Measurements from ENCODE around the gene NECTIN3.

Gene NECTIN3

DNA sequence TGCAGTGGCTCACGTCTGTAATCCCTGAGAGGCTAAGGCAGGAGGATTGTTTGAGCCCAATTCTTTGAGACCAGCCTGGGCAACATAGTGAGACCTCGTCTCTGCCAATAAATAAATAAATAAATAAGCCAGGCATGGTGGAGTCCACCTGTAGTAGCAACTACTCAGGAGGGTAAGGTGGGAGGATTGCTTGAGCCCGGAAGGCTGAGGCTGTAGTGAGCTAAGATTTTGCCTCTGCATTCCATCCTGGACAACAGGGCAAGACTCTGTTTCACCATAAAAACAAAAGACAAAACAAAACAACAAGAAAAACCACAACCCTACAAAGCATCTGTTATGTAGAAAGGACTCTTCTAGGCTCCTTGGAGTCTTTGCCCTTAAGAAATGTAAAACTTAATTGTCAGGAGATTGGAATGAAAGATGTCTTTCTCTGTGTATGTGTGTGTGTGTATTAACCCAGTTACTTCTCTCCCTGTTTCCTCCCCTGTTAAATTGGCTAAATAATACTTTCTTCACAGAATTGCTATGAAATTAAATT, 9.5 kb downstream of the NECTIN3 start:
- H3K4me1 ChIP-seq (ENCODE audit: control insufficient read depth, insufficient read depth, low read length), result no peaks in the 10 kb centered on the region
- H3K4me3 ChIP-seq (ENCODE audit: low read length in 2 of 2), result no peak overlapping the region
- H3K36me3 ChIP-seq (ENCODE audit: control insufficient read depth in 2 of 2, insufficient read depth in 2 of 2, low read length in 2 of 2), result no peaks in the 10 kb centered on the region
- no peak overlapping the region for H3K27ac ChIP-seq (ENCODE audit: low read length)
- no peaks in the 10 kb centered on the region for H3K27me3 ChIP-seq (ENCODE audit: control insufficient read depth in 1 of 2, insufficient read depth in 2 of 2, low read length in 2 of 2)
- no peak overlapping the region for H3K9ac ChIP-seq (ENCODE audit: low read length in 2 of 2)
- H3K9me3 ChIP-seq (ENCODE audit: control insufficient read depth in 2 of 2, low read length in 2 of 2), result no peaks in the 10 kb centered on the region

DNA sequence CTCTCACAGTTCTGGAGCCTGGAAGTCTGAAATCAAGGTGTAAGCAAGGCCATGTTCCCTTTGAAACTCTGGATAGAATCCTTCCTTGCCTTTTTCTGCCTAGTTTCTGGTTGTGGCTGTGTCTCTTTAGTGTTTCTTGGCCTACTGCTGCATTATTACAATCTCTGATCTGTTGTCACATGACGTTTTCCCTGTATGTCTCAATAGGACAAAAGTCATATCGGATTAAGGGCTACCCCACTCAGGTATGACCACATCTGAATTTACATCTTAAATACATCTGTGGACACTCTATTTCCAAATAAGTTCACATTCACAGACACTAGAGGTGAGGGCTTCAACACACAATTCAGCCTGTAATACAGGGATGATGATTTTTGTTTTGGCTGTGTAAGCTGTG, 13.3 kb downstream of the NECTIN3 start:
- no peaks in the 10 kb centered on the region for H3K4me1 ChIP-seq (ENCODE audit: control insufficient read depth, insufficient read depth, low read length)
- H3K9me3 ChIP-seq (ENCODE audit: control insufficient read depth in 2 of 2, low read length in 2 of 2), result no peaks in the 10 kb centered on the region
- no peak overlapping the region for H3K4me3 ChIP-seq (ENCODE audit: low read length in 2 of 2)
- H3K27me3 ChIP-seq (ENCODE audit: control insufficient read depth in 1 of 2, insufficient read depth in 2 of 2, low read length in 2 of 2), result no peaks in the 10 kb centered on the region
- H3K9ac ChIP-seq (ENCODE audit: low read length in 2 of 2), result no peak overlapping the region
- H3K27ac ChIP-seq (ENCODE audit: low read length), result no peak overlapping the region
- no peaks in the 10 kb centered on the region for H3K36me3 ChIP-seq (ENCODE audit: control insufficient read depth in 2 of 2, insufficient read depth in 2 of 2, low read length in 2 of 2)

DNA sequence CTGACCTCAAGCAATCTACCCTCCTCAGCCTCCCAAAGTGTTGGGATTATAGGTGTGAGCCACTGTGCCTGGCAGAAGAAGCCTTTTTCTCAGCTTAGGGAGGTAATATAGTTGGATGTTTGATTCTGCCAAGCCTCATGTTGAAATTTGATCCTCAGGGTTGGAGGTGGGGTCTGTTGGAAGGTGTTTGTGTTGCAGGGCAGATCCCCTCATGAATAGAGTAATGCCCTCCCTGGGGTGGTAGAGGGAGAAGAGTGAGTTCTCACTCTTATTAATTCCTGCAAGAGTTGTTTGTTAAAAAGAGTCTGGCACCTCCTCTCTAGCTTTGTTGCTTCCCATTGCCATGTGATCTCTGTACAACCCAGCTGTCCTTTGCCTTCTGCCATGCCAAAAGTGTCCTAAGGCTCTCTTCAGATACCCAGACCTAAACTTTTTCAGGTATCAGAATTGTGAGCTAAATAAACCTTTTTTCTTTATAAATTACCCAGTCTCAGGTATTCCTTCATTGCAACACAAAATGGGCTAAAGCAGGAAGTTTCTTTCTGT, 16.4 kb downstream of the NECTIN3 start:
- Histone ChIP-seq H3K27ac (ENCODE audit: low read length) (no peak overlapping the region), H3K4me1 (ENCODE audit: control insufficient read depth, insufficient read depth, low read length) (no peaks in the 10 kb centered on the region), H3K36me3 (ENCODE audit: control insufficient read depth in 2 of 2, insufficient read depth in 2 of 2, low read length in 2 of 2) (no peaks in the 10 kb centered on the region), H3K9ac (ENCODE audit: low read length in 2 of 2) (no peak overlapping the region), H3K9me3 (ENCODE audit: control insufficient read depth in 2 of 2, low read length in 2 of 2) (no peaks in the 10 kb centered on the region), H3K27me3 (ENCODE audit: control insufficient read depth in 1 of 2, insufficient read depth in 2 of 2, low read length in 2 of 2) (no peaks in the 10 kb centered on the region), H3K4me3 (ENCODE audit: low read length in 2 of 2) (no peak overlapping the region)

DNA sequence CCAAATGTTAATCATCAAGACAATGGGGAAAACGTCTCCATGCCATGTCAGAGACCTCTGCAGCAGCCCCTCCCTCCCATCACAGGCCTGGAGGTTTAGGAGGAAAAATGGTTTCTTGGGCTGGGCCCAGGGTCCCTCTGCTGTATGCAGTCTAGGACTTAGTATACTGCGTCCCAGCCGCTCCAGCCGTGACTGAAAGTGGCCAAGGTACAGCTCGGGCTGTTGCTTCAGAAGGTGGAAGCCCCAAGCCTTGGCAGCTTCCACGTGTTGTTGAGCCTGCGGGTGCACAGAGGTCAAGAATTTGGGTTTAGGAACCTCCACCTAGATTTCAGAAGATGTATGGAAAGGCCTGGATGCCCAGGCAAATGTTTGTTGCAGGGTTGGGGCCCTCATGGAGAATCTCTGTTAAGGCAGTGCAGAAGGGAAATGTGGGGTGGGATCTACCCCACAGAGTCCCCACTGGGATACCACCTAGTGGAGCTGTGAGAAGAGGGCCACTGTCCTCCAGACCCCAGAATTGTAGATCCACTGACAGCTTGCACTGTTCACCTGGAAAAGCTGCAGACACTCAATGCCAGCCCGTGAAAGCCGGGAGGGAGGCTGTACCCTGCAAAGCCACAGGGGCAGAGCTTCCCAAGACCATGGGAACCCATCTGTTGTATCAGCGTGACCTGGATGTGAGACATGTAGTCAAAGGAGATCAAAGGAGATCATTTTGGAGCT, 25.0 kb downstream of the NECTIN3 start:
- H3K4me1 ChIP-seq (ENCODE audit: control insufficient read depth, insufficient read depth, low read length), result peaks cover 4% of the 10 kb centered on the region
- H3K9me3 ChIP-seq (ENCODE audit: control insufficient read depth in 2 of 2, low read length in 2 of 2), result no peaks in the 10 kb centered on the region
- H3K4me3 ChIP-seq (ENCODE audit: low read length in 2 of 2), result no peak overlapping the region

DNA sequence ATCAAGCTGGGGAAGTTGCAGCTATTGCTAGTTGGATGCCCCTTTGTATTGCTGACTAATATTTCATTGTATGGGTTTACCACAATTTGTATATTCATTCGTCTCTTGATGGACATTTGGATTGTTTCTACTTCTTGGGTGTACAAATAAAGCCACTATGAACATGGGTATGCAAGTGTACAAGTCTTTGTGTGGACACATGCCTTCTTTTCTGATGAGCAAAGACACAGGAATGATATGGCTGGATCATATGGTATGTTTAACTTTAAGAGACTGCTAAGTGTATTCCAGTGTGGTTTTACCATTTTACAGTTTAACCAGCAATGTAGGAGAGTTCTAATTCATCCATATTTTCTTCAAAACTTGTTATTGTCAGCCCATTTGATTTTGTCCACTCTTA, 32.2 kb downstream of the NECTIN3 start:
- Histone ChIP-seq H3K9ac (ENCODE audit: low read length in 2 of 2) (no peak overlapping the region), H3K4me3 (ENCODE audit: low read length in 2 of 2) (no peak overlapping the region), H3K27ac (ENCODE audit: low read length) (no peak overlapping the region), H3K27me3 (ENCODE audit: control insufficient read depth in 1 of 2, insufficient read depth in 2 of 2, low read length in 2 of 2) (no peaks in the 10 kb centered on the region), H3K36me3 (ENCODE audit: control insufficient read depth in 2 of 2, insufficient read depth in 2 of 2, low read length in 2 of 2) (no peaks in the 10 kb centered on the region), H3K9me3 (ENCODE audit: control insufficient read depth in 2 of 2, low read length in 2 of 2) (no peaks in the 10 kb centered on the region), H3K4me1 (ENCODE audit: control insufficient read depth, insufficient read depth, low read length) (no peaks in the 10 kb centered on the region)

More for the DNA sequence above, 25.0 kb downstream of the NECTIN3 start:
- Histone ChIP-seq H3K27me3 (ENCODE audit: control insufficient read depth in 1 of 2, insufficient read depth in 2 of 2, low read length in 2 of 2) (no peaks in the 10 kb centered on the region), H3K36me3 (ENCODE audit: control insufficient read depth in 2 of 2, insufficient read depth in 2 of 2, low read length in 2 of 2) (no peaks in the 10 kb centered on the region), H3K27ac (ENCODE audit: low read length) (no peak overlapping the region), H3K9ac (ENCODE audit: low read length in 2 of 2) (no peak overlapping the region)

DNA sequence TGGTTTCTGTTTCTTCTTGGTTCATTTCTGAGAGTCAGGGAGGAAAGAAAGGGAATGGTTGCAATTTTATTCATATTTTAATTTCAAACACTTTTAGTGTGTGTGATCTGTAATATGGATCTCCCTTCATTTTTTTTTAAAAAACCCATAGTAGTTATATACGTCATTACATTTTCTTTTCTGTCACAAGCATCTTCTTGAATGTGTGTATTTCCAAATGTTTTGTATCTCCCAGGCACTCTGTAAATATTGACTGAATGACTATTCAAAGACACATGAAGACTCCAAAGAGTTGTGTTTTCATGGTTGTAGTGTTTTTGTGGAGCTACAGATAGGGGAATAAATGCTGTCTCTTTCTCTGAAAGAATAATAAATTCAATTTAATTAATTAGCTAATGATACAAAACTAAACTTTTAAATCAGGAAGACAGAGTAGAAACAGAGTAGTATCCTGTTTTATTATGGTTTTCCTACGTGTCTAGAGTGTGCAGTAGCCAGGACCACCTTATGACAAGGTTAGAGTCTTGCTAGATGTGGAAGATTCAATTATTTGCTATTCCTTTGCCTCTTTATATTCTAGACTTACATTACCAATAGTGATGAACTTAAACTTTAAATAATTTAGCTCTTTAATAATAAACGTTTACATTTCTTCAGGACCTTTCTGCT, 35.5 kb downstream of the NECTIN3 start:
- no peak overlapping the region for H3K4me3 ChIP-seq (ENCODE audit: low read length in 2 of 2)
- no peaks in the 10 kb centered on the region for H3K4me1 ChIP-seq (ENCODE audit: control insufficient read depth, insufficient read depth, low read length)
- H3K36me3 ChIP-seq (ENCODE audit: control insufficient read depth in 2 of 2, insufficient read depth in 2 of 2, low read length in 2 of 2), result no peaks in the 10 kb centered on the region
- H3K9me3 ChIP-seq (ENCODE audit: control insufficient read depth in 2 of 2, low read length in 2 of 2), result no peaks in the 10 kb centered on the region
- H3K9ac ChIP-seq (ENCODE audit: low read length in 2 of 2), result no peak overlapping the region
- no peaks in the 10 kb centered on the region for H3K27me3 ChIP-seq (ENCODE audit: control insufficient read depth in 1 of 2, insufficient read depth in 2 of 2, low read length in 2 of 2)
- H3K27ac ChIP-seq (ENCODE audit: low read length), result no peak overlapping the region

DNA sequence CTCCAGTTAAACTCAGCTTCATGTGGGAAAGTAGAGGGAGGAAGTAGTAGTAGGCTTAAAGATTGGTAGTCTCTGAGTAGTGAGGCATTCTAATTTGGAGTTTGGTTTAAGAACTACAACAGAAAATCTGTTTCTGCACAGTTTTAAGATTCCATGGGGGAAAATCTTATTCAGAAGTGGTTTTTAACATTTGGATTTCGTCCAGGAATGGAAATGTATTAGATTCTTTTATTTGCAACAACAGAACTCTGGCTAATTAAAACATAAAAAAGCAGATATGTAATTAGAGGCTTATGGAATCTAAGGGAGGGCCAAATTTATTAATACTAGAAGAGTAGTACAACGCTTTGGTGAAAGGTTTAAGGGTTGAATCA, 36.0 kb downstream of the NECTIN3 start:
- Histone ChIP-seq H3K27ac (ENCODE audit: low read length) (no peak overlapping the region), H3K4me1 (ENCODE audit: control insufficient read depth, insufficient read depth, low read length) (no peaks in the 10 kb centered on the region), H3K9ac (ENCODE audit: low read length in 2 of 2) (no peak overlapping the region), H3K9me3 (ENCODE audit: control insufficient read depth in 2 of 2, low read length in 2 of 2) (no peaks in the 10 kb centered on the region), H3K4me3 (ENCODE audit: low read length in 2 of 2) (no peak overlapping the region), H3K27me3 (ENCODE audit: control insufficient read depth in 1 of 2, insufficient read depth in 2 of 2, low read length in 2 of 2) (no peaks in the 10 kb centered on the region), H3K36me3 (ENCODE audit: control insufficient read depth in 2 of 2, insufficient read depth in 2 of 2, low read length in 2 of 2) (no peaks in the 10 kb centered on the region)

DNA sequence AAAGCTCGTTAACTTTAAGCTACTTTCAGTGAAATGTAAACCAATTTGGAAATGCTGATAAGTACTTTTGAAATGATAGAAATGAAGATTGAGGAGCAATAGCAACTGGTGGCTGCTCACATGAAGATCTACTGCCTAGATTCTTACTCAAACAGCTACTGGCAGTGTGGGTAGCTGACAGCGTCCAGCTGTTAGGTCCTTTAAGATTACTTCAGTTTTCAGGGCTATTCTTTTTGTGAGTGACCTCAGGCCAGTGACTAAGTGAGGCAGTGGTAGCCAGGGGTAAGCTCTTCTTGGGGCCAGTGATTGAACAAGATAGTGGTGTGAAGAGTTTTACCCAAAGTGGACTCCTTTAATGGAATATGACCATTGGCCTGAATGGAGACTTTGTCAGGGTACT, 41.3 kb downstream of the NECTIN3 start:
- Histone ChIP-seq H3K4me3 (ENCODE audit: low read length in 2 of 2) (no peak overlapping the region), H3K9me3 (ENCODE audit: control insufficient read depth in 2 of 2, low read length in 2 of 2) (no peaks in the 10 kb centered on the region), H3K27ac (ENCODE audit: low read length) (no peak overlapping the region), H3K9ac (ENCODE audit: low read length in 2 of 2) (no peak overlapping the region), H3K27me3 (ENCODE audit: control insufficient read depth in 1 of 2, insufficient read depth in 2 of 2, low read length in 2 of 2) (no peaks in the 10 kb centered on the region), H3K4me1 (ENCODE audit: control insufficient read depth, insufficient read depth, low read length) (no peaks in the 10 kb centered on the region), H3K36me3 (ENCODE audit: control insufficient read depth in 2 of 2, insufficient read depth in 2 of 2, low read length in 2 of 2) (no peaks in the 10 kb centered on the region)

DNA sequence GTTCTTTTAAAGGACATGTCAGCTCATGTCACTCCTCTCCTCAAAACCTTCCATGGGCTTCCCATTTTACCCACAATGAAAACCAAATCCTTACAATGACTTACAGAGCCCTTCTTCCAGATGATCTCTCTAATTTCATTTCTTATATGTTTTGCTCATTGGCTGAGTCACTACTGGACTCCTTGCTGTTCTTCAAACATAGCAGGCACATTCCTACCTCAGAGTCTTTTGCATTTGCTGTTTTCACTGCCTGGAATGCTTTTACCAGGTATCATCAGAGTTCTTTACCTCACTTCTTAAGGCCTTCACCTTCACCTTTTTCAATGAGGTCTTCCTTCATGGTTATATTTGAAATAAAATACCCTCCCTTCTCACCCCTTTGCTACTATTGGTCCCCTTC, 57.3 kb downstream of the NECTIN3 start:
- peaks cover 0 to 11% of the 10 kb centered on the region in 2 donors for H3K36me3 ChIP-seq (ENCODE audit: control insufficient read depth in 2 of 2, insufficient read depth in 2 of 2, low read length in 2 of 2)
- H3K9ac ChIP-seq (ENCODE audit: low read length in 2 of 2), result no peak overlapping the region
- H3K4me3 ChIP-seq (ENCODE audit: low read length in 2 of 2), result no peak overlapping the region
- H3K9me3 ChIP-seq (ENCODE audit: control insufficient read depth in 2 of 2, low read length in 2 of 2), result no peaks in the 10 kb centered on the region
- H3K4me1 ChIP-seq (ENCODE audit: control insufficient read depth, insufficient read depth, low read length), result no peaks in the 10 kb centered on the region
- no peak overlapping the region for H3K27ac ChIP-seq (ENCODE audit: low read length)
- H3K27me3 ChIP-seq (ENCODE audit: control insufficient read depth in 1 of 2, insufficient read depth in 2 of 2, low read length in 2 of 2), result no peaks in the 10 kb centered on the region

DNA sequence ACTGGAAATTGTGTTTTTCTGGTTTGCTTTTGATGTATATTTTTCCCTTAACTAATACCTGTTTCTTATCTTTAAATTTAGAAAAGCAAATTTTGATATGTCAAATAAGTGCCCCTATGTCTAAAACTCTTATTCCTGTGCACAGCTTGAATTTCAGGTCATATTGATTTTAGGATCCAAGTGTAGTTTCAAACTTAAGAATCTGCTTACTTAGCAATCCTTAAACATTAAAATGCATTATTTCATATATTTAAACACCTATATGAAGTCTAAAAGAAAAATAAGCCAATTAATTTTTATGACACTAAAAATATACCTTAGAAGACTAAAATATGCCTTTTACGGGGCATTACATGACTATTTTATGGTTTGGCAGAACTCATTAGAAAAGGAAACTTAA, 59.2 kb downstream of the NECTIN3 start:
- Histone ChIP-seq H3K9me3 (ENCODE audit: control insufficient read depth in 2 of 2, low read length in 2 of 2) (no peaks in the 10 kb centered on the region), H3K27ac (ENCODE audit: low read length) (no peak overlapping the region), H3K27me3 (ENCODE audit: control insufficient read depth in 1 of 2, insufficient read depth in 2 of 2, low read length in 2 of 2) (no peaks in the 10 kb centered on the region), H3K4me1 (ENCODE audit: control insufficient read depth, insufficient read depth, low read length) (no peaks in the 10 kb centered on the region), H3K4me3 (ENCODE audit: low read length in 2 of 2) (no peak overlapping the region), H3K36me3 (ENCODE audit: control insufficient read depth in 2 of 2, insufficient read depth in 2 of 2, low read length in 2 of 2) (peaks cover 0 to 6% of the 10 kb centered on the region in 2 donors), H3K9ac (ENCODE audit: low read length in 2 of 2) (no peak overlapping the region)

DNA sequence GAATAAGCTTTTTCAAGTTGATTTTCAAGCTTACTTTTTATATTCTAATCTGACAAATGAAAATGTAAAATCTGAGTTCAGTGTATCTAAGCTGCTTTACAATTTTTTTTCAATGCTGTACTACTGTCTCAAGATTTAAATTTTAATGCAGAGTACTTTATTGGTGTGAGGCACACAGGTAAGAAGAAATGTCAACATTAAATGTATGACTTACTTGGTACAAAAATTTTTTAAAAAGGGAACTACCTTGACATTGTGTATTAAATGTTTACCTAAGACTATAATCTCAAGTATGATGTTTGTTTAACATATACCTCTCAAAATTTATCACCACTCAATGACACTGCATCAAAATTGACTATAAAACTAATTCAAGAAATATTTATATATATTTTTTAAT, 62.7 kb downstream of the NECTIN3 start:
- Histone ChIP-seq H3K27ac (ENCODE audit: low read length) (no peak overlapping the region), H3K4me3 (ENCODE audit: low read length in 2 of 2) (no peak overlapping the region), H3K9me3 (ENCODE audit: control insufficient read depth in 2 of 2, low read length in 2 of 2) (no peaks in the 10 kb centered on the region), H3K9ac (ENCODE audit: low read length in 2 of 2) (no peak overlapping the region), H3K36me3 (ENCODE audit: control insufficient read depth in 2 of 2, insufficient read depth in 2 of 2, low read length in 2 of 2) (no peaks in the 10 kb centered on the region), H3K27me3 (ENCODE audit: control insufficient read depth in 1 of 2, insufficient read depth in 2 of 2, low read length in 2 of 2) (no peaks in the 10 kb centered on the region), H3K4me1 (ENCODE audit: control insufficient read depth, insufficient read depth, low read length) (no peaks in the 10 kb centered on the region)
